Measurements from ENCODE around the gene NAPEPLD.
"Not testable (repeated sequence)": the region's sequence is repeated elsewhere in the genome, so short reads cannot be mapped to it uniquely, and the experiment has no call there.

The NAPEPLD gene

DNA sequence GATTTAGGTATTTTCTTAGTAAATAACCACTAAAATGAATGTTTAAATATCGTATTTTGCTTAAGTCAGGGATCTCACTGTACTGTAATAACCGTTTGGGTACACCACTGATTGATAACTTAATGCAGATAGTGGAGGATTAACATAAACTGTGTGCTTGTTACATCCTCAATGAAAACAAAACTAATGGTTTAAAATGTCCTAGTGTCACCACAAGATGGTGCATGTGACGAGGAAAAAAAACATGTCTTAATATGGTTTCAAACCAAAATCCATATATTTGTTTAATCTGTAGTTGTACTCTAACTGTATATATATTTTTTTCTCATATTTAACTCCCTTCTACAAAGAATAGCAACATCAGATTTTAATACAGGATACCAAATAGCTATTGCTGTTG lies 54.8 kb downstream of the NAPEPLD start:
- H3K9me3 ChIP-seq (replicated peaks; ENCODE audit: insufficient read depth, low read length) = no peaks in the 10 kb centered on the region
- no peak overlapping the region for H2AFZ ChIP-seq (ENCODE audit: low read length)
- DNase-seq = no peak
- H3K27me3 ChIP-seq (replicated peaks; ENCODE audit: insufficient read depth, low read length) = no peaks in the 10 kb centered on the region
- no peaks in the 10 kb centered on the region for H3K36me3 ChIP-seq (replicated peaks; ENCODE audit: insufficient read depth, low read length)
- H3K9me2 ChIP-seq (replicated peaks; ENCODE audit: insufficient read depth, low read length) = no peaks in the 10 kb centered on the region
- no peak for TF ChIP-seq EZH2 (optimal IDR thresholded peaks at IDR 0.05; ENCODE audit: low read depth, low read length)
- TF ChIP-seq, protein P1, sequence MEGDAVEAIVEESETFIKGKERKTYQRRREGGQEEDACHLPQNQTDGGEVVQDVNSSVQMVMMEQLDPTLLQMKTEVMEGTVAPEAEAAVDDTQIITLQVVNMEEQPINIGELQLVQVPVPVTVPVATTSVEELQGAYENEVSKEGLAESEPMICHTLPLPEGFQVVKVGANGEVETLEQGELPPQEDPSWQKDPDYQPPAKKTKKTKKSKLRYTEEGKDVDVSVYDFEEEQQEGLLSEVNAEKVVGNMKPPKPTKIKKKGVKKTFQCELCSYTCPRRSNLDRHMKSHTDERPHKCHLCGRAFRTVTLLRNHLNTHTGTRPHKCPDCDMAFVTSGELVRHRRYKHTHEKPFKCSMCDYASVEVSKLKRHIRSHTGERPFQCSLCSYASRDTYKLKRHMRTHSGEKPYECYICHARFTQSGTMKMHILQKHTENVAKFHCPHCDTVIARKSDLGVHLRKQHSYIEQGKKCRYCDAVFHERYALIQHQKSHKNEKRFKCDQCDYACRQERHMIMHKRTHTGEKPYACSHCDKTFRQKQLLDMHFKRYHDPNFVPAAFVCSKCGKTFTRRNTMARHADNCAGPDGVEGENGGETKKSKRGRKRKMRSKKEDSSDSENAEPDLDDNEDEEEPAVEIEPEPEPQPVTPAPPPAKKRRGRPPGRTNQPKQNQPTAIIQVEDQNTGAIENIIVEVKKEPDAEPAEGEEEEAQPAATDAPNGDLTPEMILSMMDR (IDR thresholded peaks at IDR 0.05; ENCODE audit: low read length) = no peak
- TF ChIP-seq EZH2phosphoT487 (IDR thresholded peaks at IDR 0.05; ENCODE audit: low read length) = no peak
- no peaks in the 10 kb centered on the region for H3F3A ChIP-seq (ENCODE audit: insufficient read depth, low read length)
- H3K4me1 ChIP-seq (ENCODE audit: low read length) = no peaks in the 10 kb centered on the region
- H3K4me3 ChIP-seq (ENCODE audit: low read length) = no peak overlapping the region
- H3K79me2 ChIP-seq (ENCODE audit: low read length) = no peaks in the 10 kb centered on the region
- H3K9ac ChIP-seq (ENCODE audit: low read length) = no peak overlapping the region
- no peaks in the 10 kb centered on the region for H4K20me1 ChIP-seq (ENCODE audit: insufficient read depth, low read length)
- H3K27ac ChIP-seq (ENCODE audit: low read length) = no peak overlapping the region
- H3K4me2 ChIP-seq (ENCODE audit: low read depth, low read length) = no peak overlapping the region

DNA sequence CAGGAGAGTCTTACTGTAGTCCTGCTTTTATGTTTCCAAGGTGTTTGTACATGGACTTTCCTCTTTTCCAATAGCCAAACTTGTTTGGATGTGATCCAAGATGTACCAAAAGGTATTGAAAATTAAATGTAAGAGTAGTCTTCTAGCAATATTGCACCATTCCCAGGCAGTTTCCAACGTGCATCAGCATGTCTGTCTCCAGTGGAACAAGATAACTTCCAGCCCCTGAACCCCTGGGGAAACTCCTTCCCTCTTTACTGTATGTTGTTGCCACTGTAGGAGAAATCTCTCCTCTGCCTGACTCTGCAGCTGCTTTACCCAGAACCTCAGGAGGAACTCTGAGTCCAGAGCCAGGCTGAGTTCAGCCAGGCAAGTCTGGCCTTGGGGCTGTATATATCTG lies 55.5 kb downstream of the NAPEPLD start:
- Histone ChIP-seq H3K9me2 (replicated peaks; ENCODE audit: insufficient read depth, low read length) (no peaks in the 10 kb centered on the region), H3K4me1 (ENCODE audit: low read length) (no peaks in the 10 kb centered on the region), H3K36me3 (replicated peaks; ENCODE audit: insufficient read depth, low read length) (no peaks in the 10 kb centered on the region), H3F3A (ENCODE audit: insufficient read depth, low read length) (no peaks in the 10 kb centered on the region), H3K27ac (ENCODE audit: low read length) (no peak overlapping the region), H2AFZ (ENCODE audit: low read length) (no peak overlapping the region), H3K9ac (ENCODE audit: low read length) (no peak overlapping the region), H3K27me3 (replicated peaks; ENCODE audit: insufficient read depth, low read length) (no peaks in the 10 kb centered on the region), H4K20me1 (ENCODE audit: insufficient read depth, low read length) (no peaks in the 10 kb centered on the region), H3K9me3 (replicated peaks; ENCODE audit: insufficient read depth, low read length) (no peaks in the 10 kb centered on the region), H3K79me2 (ENCODE audit: low read length) (no peaks in the 10 kb centered on the region), H3K4me3 (ENCODE audit: low read length) (no peak overlapping the region), H3K4me2 (ENCODE audit: low read depth, low read length) (no peak overlapping the region)
- DNase-seq = no peak
- no peak for TF ChIP-seq EZH2phosphoT487 (IDR thresholded peaks at IDR 0.05; ENCODE audit: low read length)
- TF ChIP-seq, protein P1 (IDR thresholded peaks at IDR 0.05; ENCODE audit: low read length) = no peak
- no peak for TF ChIP-seq EZH2 (optimal IDR thresholded peaks at IDR 0.05; ENCODE audit: low read depth, low read length)

DNA sequence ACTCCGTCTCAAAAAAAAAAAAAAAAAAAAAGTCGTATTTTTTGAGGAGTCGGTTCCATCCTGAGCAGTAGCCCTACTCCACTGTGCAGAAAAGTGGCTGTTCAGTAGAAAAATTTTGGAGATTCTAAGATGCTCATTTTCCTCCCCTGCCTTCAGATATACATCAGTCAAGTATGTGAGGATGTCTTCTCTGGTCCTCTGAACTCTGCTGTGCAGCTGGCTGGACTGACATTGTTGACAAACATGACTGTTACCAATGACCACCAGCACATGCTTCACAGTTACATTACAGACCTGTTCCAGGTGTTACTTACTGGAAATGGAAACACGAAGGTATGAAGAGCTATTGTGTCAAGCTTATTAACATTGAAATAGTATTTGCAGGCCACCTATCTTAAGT lies 56.6 kb downstream of the NAPEPLD start:
- not testable (repeated sequence) for H3K4me3 ChIP-seq (ENCODE audit: low read length); H3F3A ChIP-seq (ENCODE audit: insufficient read depth, low read length); H4K20me1 ChIP-seq (ENCODE audit: insufficient read depth, low read length); H3K27me3 ChIP-seq (replicated peaks; ENCODE audit: insufficient read depth, low read length); H3K27ac ChIP-seq (ENCODE audit: low read length); DNase-seq; H3K9me2 ChIP-seq (replicated peaks; ENCODE audit: insufficient read depth, low read length); H3K79me2 ChIP-seq (ENCODE audit: low read length); H3K4me1 ChIP-seq (ENCODE audit: low read length); H3K36me3 ChIP-seq (replicated peaks; ENCODE audit: insufficient read depth, low read length); H3K4me2 ChIP-seq (ENCODE audit: low read depth, low read length); H2AFZ ChIP-seq (ENCODE audit: low read length); H3K9me3 ChIP-seq (replicated peaks; ENCODE audit: insufficient read depth, low read length); H3K9ac ChIP-seq (ENCODE audit: low read length)

DNA sequence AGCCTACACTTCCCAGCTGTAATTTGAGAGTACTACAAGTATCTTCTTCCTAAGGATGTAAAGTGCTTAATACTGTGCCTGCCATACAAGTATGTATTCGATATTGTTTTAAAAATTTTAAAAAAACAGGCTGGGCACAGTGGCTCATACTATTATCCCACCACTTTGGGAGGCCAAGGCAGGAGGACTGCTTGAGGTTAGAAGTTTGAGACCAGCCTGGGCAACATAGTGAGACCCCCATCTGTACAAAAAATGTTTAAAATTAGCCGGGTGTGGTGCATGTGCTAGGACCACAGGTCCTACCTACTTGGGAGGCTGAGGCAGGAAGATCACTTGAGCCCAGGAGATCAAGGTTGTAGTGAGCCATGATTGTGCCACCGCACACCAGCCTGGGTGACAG lies 65.7 kb downstream of the NAPEPLD start:
- no peaks in the 10 kb centered on the region for H3K4me1 ChIP-seq (ENCODE audit: low read length)
- H3K4me3 ChIP-seq (ENCODE audit: low read length) = no peak overlapping the region
- H3K9ac ChIP-seq (ENCODE audit: low read length) = no peak overlapping the region
- H3K36me3 ChIP-seq (replicated peaks; ENCODE audit: insufficient read depth, low read length) = no peaks in the 10 kb centered on the region
- H3K27ac ChIP-seq (ENCODE audit: low read length) = no peak overlapping the region
- no peak for DNase-seq
- H2AFZ ChIP-seq (ENCODE audit: low read length) = no peak overlapping the region
- no peaks in the 10 kb centered on the region for H3K27me3 ChIP-seq (replicated peaks; ENCODE audit: insufficient read depth, low read length)
- no peaks in the 10 kb centered on the region for H3K79me2 ChIP-seq (ENCODE audit: low read length)
- H3K9me2 ChIP-seq (replicated peaks; ENCODE audit: insufficient read depth, low read length) = no peaks in the 10 kb centered on the region
- H3K9me3 ChIP-seq (replicated peaks; ENCODE audit: insufficient read depth, low read length) = no peaks in the 10 kb centered on the region
- H4K20me1 ChIP-seq (ENCODE audit: insufficient read depth, low read length) = no peaks in the 10 kb centered on the region
- H3F3A ChIP-seq (ENCODE audit: insufficient read depth, low read length) = no peaks in the 10 kb centered on the region
- TF ChIP-seq EZH2phosphoT487 (IDR thresholded peaks at IDR 0.05; ENCODE audit: low read length) (no peak), EZH2 (optimal IDR thresholded peaks at IDR 0.05; ENCODE audit: low read depth, low read length) (no peak)
- no peak overlapping the region for H3K4me2 ChIP-seq (ENCODE audit: low read depth, low read length)
